ENCODE measurements around the gene OR5K3. TPM values are rescaled to one million over a fixed set of nuclear protein-coding genes. Genes with fewer than 3 reads are reported as not detected.
A peak's percentile ranks its signal among the peaks of the same experiment; 100 is the strongest.

Gene OR5K3
- total RNA-seq, 4 donors from 2014 or later, result not detected

GRCh38 chr3:98353554-98353953, 36.9 kb upstream of the OR5K3 start, which contains the start of gene OR5K4:
Gene OR5K4, plus strand, starts transcription at chr3:98353854. Its CDS starts 0 bp downstream, at chr3:98353854.
- no peaks in the 10 kb centered on the region for H3K9me3 ChIP-seq
- H3K27me3 ChIP-seq, result no peaks in the 10 kb centered on the region
- intact Hi-C loops (cut with DNase I), result no loop called here
- no peak within 1 kb of the TSS for H3K27ac ChIP-seq
- no peak for TF ChIP-seq POLR2A (IDR thresholded peaks at IDR 0.05)
- TF ChIP-seq, protein P1, sequence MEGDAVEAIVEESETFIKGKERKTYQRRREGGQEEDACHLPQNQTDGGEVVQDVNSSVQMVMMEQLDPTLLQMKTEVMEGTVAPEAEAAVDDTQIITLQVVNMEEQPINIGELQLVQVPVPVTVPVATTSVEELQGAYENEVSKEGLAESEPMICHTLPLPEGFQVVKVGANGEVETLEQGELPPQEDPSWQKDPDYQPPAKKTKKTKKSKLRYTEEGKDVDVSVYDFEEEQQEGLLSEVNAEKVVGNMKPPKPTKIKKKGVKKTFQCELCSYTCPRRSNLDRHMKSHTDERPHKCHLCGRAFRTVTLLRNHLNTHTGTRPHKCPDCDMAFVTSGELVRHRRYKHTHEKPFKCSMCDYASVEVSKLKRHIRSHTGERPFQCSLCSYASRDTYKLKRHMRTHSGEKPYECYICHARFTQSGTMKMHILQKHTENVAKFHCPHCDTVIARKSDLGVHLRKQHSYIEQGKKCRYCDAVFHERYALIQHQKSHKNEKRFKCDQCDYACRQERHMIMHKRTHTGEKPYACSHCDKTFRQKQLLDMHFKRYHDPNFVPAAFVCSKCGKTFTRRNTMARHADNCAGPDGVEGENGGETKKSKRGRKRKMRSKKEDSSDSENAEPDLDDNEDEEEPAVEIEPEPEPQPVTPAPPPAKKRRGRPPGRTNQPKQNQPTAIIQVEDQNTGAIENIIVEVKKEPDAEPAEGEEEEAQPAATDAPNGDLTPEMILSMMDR (IDR thresholded peaks at IDR 0.05), result no peak
- no peak within 1 kb of the TSS for H3K4me3 ChIP-seq
- no peaks in the 10 kb centered on the region for H3K4me1 ChIP-seq
- no peak for DNase-seq
- H3K36me3 ChIP-seq, result no peaks in the 10 kb centered on the region
- WGBS, 2 donors, result 85 to 87% methylated on average over 2 of the region's 2 CpGs

GRCh38 chr3:98359250-98359649, 31.2 kb upstream of the OR5K3 start:
- intact Hi-C loops (cut with DNase I), result no loop called here
- Histone ChIP-seq H3K4me3 (no peak overlapping the region), H3K27ac (no peak overlapping the region), H3K4me1 (no peaks in the 10 kb centered on the region), H3K9me3 (peaks cover 0 to 9% (median 6%) of the 10 kb centered on the region in 3 donors), H3K27me3 (no peaks in the 10 kb centered on the region), H3K36me3 (no peaks in the 10 kb centered on the region)
- TF ChIP-seq POLR2A (IDR thresholded peaks at IDR 0.05), result no peak
- TF ChIP-seq, protein P1 (IDR thresholded peaks at IDR 0.05), result no peak
- no peak for DNase-seq

- intact Hi-C loops (cut with DNase I), result no loop called here
- Histone ChIP-seq H3K4me3 (no peak overlapping the region), H3K27ac (no peak overlapping the region), H3K36me3 (no peaks in the 10 kb centered on the region), H3K27me3 (no peaks in the 10 kb centered on the region), H3K4me1 (no peaks in the 10 kb centered on the region), H3K9me3 (peaks cover 0 to 9% (median 6%) of the 10 kb centered on the region in 3 donors)
- no peak for TF ChIP-seq POLR2A (IDR thresholded peaks at IDR 0.05)
- TF ChIP-seq, protein P1 (IDR thresholded peaks at IDR 0.05), result peak in 2 of 6 experiments; percentile 28 to 54
- 11 to 50% methylated on average over 1 of the region's 1 CpG for WGBS, 2 donors
- DNase-seq, result no peak
These were observed 30.3 kb upstream of the OR5K3 start for GRCh38 chr3:98359993-98360675.

GRCh38 chr3:98360681-98361080, 29.8 kb upstream of the OR5K3 start:
- WGBS, 2 donors, result 29 to 80% methylated on average over 2 to 3 of the region's 3 CpGs
- no peak overlapping the region for H3K4me3 ChIP-seq
- H3K36me3 ChIP-seq, result no peaks in the 10 kb centered on the region
- H3K27me3 ChIP-seq, result no peaks in the 10 kb centered on the region
- H3K27ac ChIP-seq, result no peak overlapping the region
- no peak for DNase-seq
- H3K9me3 ChIP-seq, result peaks cover 0 to 9% (median 6%) of the 10 kb centered on the region in 3 donors
- no peaks in the 10 kb centered on the region for H3K4me1 ChIP-seq
- intact Hi-C loops (cut with DNase I), result no loop called here
- no peak for TF ChIP-seq POLR2A (IDR thresholded peaks at IDR 0.05)
- TF ChIP-seq, protein P1 (IDR thresholded peaks at IDR 0.05), result no peak

DNA sequence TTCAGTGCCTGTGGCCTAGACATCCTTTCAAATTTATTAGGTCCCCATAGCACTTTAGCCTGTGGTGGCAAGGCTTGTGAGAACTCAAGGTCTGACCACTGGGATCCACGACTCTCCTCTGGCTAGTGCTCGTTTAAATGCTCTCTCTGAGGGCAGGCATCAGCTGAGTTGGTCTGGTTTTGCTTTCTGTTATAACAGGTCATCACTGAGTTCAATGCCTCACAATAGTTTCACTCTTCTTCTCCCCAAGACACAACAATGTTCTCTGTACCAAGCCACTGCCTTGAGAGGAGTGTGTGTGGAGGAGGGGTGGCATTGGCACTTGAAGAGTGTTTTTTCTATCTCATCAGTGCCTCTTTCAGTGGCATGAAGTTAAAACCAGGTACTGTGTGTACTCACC, 29.2 kb upstream of the OR5K3 start:
- Histone ChIP-seq H3K36me3 (no peaks in the 10 kb centered on the region), H3K27ac (no peak overlapping the region), H3K4me1 (no peaks in the 10 kb centered on the region), H3K27me3 (no peaks in the 10 kb centered on the region), H3K4me3 (no peak overlapping the region), H3K9me3 (peaks cover 0 to 9% (median 6%) of the 10 kb centered on the region in 3 donors)
- TF ChIP-seq, protein P1 (IDR thresholded peaks at IDR 0.05), result no peak
- no peak for TF ChIP-seq POLR2A (IDR thresholded peaks at IDR 0.05)
- no peak for DNase-seq
- WGBS, 2 donors, result 17 to 66% methylated on average over 1 to 2 of the region's 2 CpGs
- intact Hi-C loops (cut with DNase I), result no loop called here

Measured in esophagus squamous epithelium (tissue), 5 donors.